Stimulated activated CD4-positive, alpha-beta T cell treated with anti-CD3 and anti-CD28 coated beads, TNF-alpha, amount 100 ng/mL, for 4 hours (primary cell): Measurements from ENCODE around the gene B3GNT2.
"Not testable (repeated sequence)": the region's sequence is repeated elsewhere in the genome, so short reads cannot be mapped to it uniquely, and the experiment has no call there.

ENCODE experiments used
- DNase-seq, 3 experiments: peaks; one replicate each; pipeline ENCODE4 v3.0.0-alpha.2; 2020; ENCODE audit warnings: low read depth in 3 of 3

B3GNT2 gene

GRCh38 chr2:62234755-62235655, 39.1 kb downstream of the B3GNT2 start:
- DNase-seq: no peak

- DNase-seq: no peak
Observed at GRCh38 chr2:62236499-62236898, 40.6 kb downstream of the B3GNT2 start.

DNA sequence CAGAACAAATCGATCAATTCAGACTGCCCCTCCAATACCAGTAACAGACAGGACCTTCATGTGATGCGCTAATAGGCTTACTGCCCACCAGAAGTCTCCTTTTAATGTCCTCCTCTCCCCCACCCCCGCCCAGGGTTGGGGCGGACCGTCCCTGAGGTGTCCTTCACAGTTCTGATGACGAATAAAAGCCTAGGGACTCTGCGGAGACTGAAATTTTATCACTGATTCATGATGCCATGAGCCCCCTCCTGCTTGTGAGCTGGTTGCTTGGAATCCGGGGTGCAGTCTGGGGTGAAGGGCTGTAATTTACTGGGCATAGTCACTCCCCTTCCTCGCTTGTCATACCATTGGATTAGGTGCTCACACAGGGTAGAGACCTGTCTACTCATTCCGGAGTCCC, 42.3 kb downstream of the B3GNT2 start:
- DNase-seq: no peak

DNA sequence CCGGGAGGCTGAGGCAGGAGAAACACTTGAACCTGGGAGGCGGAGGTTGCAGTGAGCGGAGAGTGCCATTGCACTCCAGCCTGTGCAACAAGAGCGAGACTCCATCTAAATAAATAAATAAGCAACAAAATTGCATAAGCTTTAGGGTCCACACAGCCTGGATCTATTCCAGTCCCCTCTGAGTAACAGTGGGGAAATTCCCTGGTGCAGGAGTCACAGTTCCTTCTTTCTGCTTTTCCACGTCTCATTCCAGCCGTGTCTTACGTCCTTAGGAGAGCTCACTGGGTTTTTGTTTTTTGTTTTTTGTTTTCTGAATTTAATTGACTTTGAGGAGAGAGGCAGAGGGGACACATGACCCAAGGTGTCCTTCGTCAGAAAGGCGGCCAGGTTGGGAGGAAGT, 44.6 kb downstream of the B3GNT2 start:
- DNase-seq: no peak

GRCh38 chr2:62243983-62244382, 48.1 kb downstream of the B3GNT2 start:
- DNase-seq: no peak

- no peak for DNase-seq
Observed at GRCh38 chr2:62248226-62248625, 52.3 kb downstream of the B3GNT2 start.

DNA sequence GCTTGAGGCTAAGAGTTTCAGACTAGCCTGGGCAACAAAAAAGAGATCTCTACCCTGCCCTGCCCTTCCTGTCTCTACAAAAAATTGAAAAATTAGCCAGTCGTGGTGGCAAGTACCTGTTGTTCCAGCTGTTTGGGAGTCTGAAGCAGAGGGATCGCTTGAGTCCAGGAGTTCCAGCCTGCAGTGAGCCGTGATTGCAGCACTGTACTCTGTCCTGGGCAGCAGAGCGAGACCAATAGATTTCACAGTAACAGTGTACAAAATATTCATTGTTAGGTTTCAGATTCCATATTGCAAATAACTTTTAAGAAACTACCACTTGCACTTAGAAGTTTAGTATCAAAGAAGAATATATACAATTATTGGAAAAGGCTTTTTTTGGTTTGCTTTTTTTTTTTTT, 54.3 kb downstream of the B3GNT2 start:
- no peak for DNase-seq

- DNase-seq: no peak
Observed at GRCh38 chr2:62254424-62255266, 58.7 kb downstream of the B3GNT2 start.

GRCh38 chr2:62257466-62257865, 61.6 kb downstream of the B3GNT2 start:
- DNase-seq: no peak

GRCh38 chr2:62263076-62263715, 67.3 kb downstream of the B3GNT2 start:
- DNase-seq: no peak

- no peak for DNase-seq
Observed at GRCh38 chr2:62264186-62264585, 68.3 kb downstream of the B3GNT2 start.

GRCh38 chr2:62265106-62265505, 69.2 kb downstream of the B3GNT2 start:
- no peak for DNase-seq

DNA sequence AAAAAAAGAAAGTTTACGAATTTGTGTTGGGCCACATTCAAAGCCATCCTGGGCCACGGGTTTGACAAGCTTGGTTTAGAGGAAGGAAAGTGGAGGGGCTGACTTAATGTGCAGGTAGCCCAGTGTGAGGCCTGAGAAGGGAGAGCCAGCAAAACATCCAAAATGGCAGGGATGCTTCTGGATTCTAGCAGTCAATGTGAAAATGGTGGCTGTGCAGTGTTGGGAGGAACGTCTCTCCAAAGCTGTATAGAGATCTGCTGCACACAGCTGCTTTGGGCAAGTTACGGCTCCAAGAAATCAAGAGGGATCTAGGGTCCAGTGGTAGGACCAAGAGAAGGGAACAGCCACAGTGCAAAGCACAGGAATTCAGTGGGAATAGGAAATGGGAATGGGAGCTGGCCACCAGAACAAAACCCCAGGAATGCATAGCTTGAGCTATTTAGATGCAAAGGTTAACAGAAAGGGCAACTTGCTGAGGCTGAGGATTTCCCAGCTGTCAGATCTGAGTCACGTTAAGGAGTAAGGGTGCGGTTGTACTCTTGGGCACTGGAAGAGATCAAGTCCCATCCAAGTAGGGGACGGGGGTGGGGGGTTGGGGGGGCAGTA, 70.6 kb downstream of the B3GNT2 start:
- DNase-seq: no peak

DNA sequence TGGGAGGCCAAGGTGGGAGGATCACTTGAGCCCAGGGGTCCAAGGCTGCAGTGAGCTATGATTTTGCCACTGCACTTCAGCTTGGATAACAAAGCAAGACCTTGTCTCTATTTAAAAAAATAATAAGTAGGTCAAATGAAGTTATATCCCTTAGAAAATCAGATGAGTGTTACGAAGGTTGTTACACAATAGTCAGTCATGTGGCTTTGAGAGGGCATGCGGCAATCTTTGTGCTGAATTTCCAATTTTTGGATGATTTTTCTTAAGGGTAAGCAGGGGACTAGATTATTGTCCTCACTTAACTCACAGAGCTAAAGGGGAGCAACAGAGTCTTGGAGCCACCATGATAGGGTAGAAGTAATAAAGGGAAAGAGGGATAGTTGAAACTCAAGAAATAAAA, 71.8 kb downstream of the B3GNT2 start:
- no peak for DNase-seq

DNA sequence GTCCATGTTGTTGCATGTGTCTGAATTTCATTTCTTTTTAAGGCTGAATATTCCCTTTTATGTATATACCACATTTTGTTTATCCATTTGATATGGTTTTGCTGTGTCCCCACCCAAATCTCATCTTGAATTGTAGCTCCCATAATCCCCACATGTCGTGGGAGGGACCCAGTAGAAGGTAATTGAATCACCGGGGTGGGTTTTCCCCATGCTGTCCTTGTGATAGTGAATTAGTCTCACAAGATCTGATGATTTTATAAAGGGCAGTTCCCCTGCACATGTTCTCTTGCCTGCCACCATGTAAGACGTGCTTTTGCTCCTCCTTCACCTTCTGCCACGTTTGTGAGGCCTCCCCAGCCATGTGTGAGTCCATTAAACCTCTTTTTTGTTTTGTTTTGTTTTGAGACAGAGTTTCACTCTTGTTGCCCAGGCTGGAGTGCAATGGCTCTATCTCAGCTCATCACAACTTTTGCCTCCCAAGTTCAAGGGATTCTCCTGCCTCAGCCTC, 72.8 kb downstream of the B3GNT2 start:
- not testable (repeated sequence) for DNase-seq

- DNase-seq: no peak
Observed at GRCh38 chr2:62270728-62271127, 74.8 kb downstream of the B3GNT2 start.
